ENCODE results near the gene GNB5. TPM values are rescaled to one million over a fixed set of nuclear protein-coding genes. Genes with fewer than 3 reads are reported as not detected.

The GNB5 gene
- total and polyA plus RNA-seq, 2 of the 13 experiments (the other 11 are each of a cell fraction or from before 2014, with no cell fraction given) = 13.7 to 14.4 TPM

- intact Hi-C loops (cut with micrococcal nuclease; ENCODE audit: unreplicated experiment) = no loop called here
- 81% methylated on average over 3 of the region's 3 CpGs for WGBS (ENCODE audit: low lambda C conversion rate)
- BruUV-seq (replicated peaks) = no TSS peak
- no peak for ATAC-seq
- ChIA-PET POLR2A (no interaction called here), CTCF (ENCODE audit: low intra/inter-chr PET ratio, low total read pairs) (no interaction called here)
- peaks cover 11% of the 10 kb centered on the region for H3K4me1 ChIP-seq (ENCODE audit: insufficient read depth, low read length)
- no peak for FAIRE-seq
- in situ Hi-C loops (cut with HindIII; ENCODE audit: extremely low pct_ligation_motif_present, low pct_unique_long_range_greater_than_20kb) = no loop called here
- no peak overlapping the region for H2AFZ ChIP-seq (ENCODE audit: low read length)
- no peaks in the 10 kb centered on the region for H3K79me2 ChIP-seq (ENCODE audit: insufficient read depth, low read length)
- H3K36me3 ChIP-seq (replicated peaks in 1 of 2; ENCODE audit: control insufficient read depth in 1 of 2, insufficient read depth in 2 of 2, low read length in 2 of 2) = peaks cover 2 to 4% of the 10 kb centered on the region in 2 experiments; a peak in 3 of 5 replicates
- no peak for TF ChIP-seq TFDP2 (CRISPR knock-in tag; IDR thresholded peaks at IDR 0.05)
- no peak overlapping the region for H3K9ac ChIP-seq (ENCODE audit: insufficient read depth, low read depth, low read length)
- DNase-seq (ENCODE audit: low spot score) = no peak
- H3K27me3 ChIP-seq (ENCODE audit: control insufficient read depth in 1 of 2, insufficient read depth in 2 of 2, low read length in 2 of 2) = no peaks in the 10 kb centered on the region
- H3K4me2 ChIP-seq (ENCODE audit: low read depth, low read length) = no peak overlapping the region
- H3K27ac ChIP-seq (ENCODE audit: extremely low read length, insufficient read depth, low read length) = no peak overlapping the region
- H4K20me1 ChIP-seq (ENCODE audit: insufficient read depth, low read length) = no peaks in the 10 kb centered on the region
- no peak overlapping the region for H3K4me3 ChIP-seq (replicated peaks in 1 of 3; ENCODE audit: insufficient read depth in 1 of 3, low read depth in 2 of 3, low read length in 3 of 3)
- no peaks in the 10 kb centered on the region for H3K9me3 ChIP-seq (ENCODE audit: low read length)
Measured at GRCh38 chr15:52146776-52147175, 44.4 kb downstream of the GNB5 start.

- H3K36me3 ChIP-seq (replicated peaks in 1 of 2; ENCODE audit: control insufficient read depth in 1 of 2, insufficient read depth in 2 of 2, low read length in 2 of 2) = peaks cover 2 to 4% of the 10 kb centered on the region in 2 experiments; a peak in 3 of 5 replicates
- TF ChIP-seq ZSCAN22 (CRISPR knock-in tag; IDR thresholded peaks at IDR 0.05) = no peak
- TF ChIP-seq KAT8 (CRISPR knock-in tag; IDR thresholded peaks at IDR 0.05) = no peak
- no peak for TF ChIP-seq GPN1 (CRISPR knock-in tag; IDR thresholded peaks at IDR 0.05; ENCODE audit: borderline replicate concordance)
- no peak for TF ChIP-seq SNAPC4 (CRISPR knock-in tag; IDR thresholded peaks at IDR 0.05)
- no peak for TF ChIP-seq ZNF30 (CRISPR knock-in tag; IDR thresholded peaks at IDR 0.05)
- no peak for TF ChIP-seq HOXA9 (CRISPR knock-in tag; IDR thresholded peaks at IDR 0.05; ENCODE audit: borderline replicate concordance)
- no peak for TF ChIP-seq TFDP2 (CRISPR knock-in tag; IDR thresholded peaks at IDR 0.05)
- TF ChIP-seq SMYD3 (CRISPR knock-in tag; IDR thresholded peaks at IDR 0.05) = no peak
- TF ChIP-seq ZFP90 (CRISPR knock-in tag; IDR thresholded peaks at IDR 0.05; ENCODE audit: borderline replicate concordance) = no peak
- no peak for TF ChIP-seq ZNF510 (CRISPR knock-in tag; IDR thresholded peaks at IDR 0.05; ENCODE audit: low read depth)
Measured at GRCh38 chr15:52146261-52146660, 44.9 kb downstream of the GNB5 start.

More at GRCh38 chr15:52146261-52146660, 44.9 kb downstream of the GNB5 start:
- no peak overlapping the region for H3K9ac ChIP-seq (ENCODE audit: insufficient read depth, low read depth, low read length)
- H3K9me3 ChIP-seq (ENCODE audit: low read length) = no peaks in the 10 kb centered on the region
- CTCF ChIA-PET (ENCODE audit: low intra/inter-chr PET ratio, low total read pairs) = no interaction called here
- POLR2A ChIA-PET = no interaction called here
- in situ Hi-C loops (cut with HindIII; ENCODE audit: extremely low pct_ligation_motif_present, low pct_unique_long_range_greater_than_20kb) (no loop called here), intact Hi-C loops (cut with micrococcal nuclease; ENCODE audit: unreplicated experiment) (no loop called here)
- WGBS (ENCODE audit: low lambda C conversion rate) = 100% methylated on average over 2 of the region's 2 CpGs
- no peak for DNase-seq (ENCODE audit: low spot score)
- H3K4me3 ChIP-seq (replicated peaks in 1 of 3; ENCODE audit: insufficient read depth in 1 of 3, low read depth in 2 of 3, low read length in 3 of 3) = no peak overlapping the region
- H3K79me2 ChIP-seq (ENCODE audit: insufficient read depth, low read length) = no peaks in the 10 kb centered on the region
- H3K4me1 ChIP-seq (ENCODE audit: insufficient read depth, low read length) = peaks cover 11% of the 10 kb centered on the region
- no peak overlapping the region for H3K27ac ChIP-seq (ENCODE audit: extremely low read length, insufficient read depth, low read length)
- no peak for FAIRE-seq
- BruUV-seq (replicated peaks) = no TSS peak
- no peak for ATAC-seq
- no peaks in the 10 kb centered on the region for H3K27me3 ChIP-seq (ENCODE audit: control insufficient read depth in 1 of 2, insufficient read depth in 2 of 2, low read length in 2 of 2)
- H4K20me1 ChIP-seq (ENCODE audit: insufficient read depth, low read length) = no peaks in the 10 kb centered on the region
- H3K4me2 ChIP-seq (ENCODE audit: low read depth, low read length) = no peak overlapping the region
- no peak overlapping the region for H2AFZ ChIP-seq (ENCODE audit: low read length)

Data from HepG2 (cell line).